ENCODE results near the gene ASB10. TPM values are rescaled to one million over a fixed set of nuclear protein-coding genes. Genes with fewer than 3 reads are reported as not detected.

The ASB10 gene, protein sequence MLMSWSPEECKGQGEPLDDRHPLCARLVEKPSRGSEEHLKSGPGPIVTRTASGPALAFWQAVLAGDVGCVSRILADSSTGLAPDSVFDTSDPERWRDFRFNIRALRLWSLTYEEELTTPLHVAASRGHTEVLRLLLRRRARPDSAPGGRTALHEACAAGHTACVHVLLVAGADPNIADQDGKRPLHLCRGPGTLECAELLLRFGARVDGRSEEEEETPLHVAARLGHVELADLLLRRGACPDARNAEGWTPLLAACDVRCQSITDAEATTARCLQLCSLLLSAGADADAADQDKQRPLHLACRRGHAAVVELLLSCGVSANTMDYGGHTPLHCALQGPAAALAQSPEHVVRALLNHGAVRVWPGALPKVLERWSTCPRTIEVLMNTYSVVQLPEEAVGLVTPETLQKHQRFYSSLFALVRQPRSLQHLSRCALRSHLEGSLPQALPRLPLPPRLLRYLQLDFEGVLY
- total RNA-seq (2021; ENCODE audit: unreplicated experiment) (not detected), Bru-seq, nascent RNA (percentile 7 among the genes with signal in this experiment), BruChase-seq, experiment 1, labeled RNA remaining after a 2-hour chase (not detected), BruChase-seq, experiment 2, labeled RNA remaining after a 6-hour chase (not detected)
- not detected for polyA plus RNA-seq (2012; ENCODE audit: insufficient read length)
- long read RNA-seq = 0 reads

DNA sequence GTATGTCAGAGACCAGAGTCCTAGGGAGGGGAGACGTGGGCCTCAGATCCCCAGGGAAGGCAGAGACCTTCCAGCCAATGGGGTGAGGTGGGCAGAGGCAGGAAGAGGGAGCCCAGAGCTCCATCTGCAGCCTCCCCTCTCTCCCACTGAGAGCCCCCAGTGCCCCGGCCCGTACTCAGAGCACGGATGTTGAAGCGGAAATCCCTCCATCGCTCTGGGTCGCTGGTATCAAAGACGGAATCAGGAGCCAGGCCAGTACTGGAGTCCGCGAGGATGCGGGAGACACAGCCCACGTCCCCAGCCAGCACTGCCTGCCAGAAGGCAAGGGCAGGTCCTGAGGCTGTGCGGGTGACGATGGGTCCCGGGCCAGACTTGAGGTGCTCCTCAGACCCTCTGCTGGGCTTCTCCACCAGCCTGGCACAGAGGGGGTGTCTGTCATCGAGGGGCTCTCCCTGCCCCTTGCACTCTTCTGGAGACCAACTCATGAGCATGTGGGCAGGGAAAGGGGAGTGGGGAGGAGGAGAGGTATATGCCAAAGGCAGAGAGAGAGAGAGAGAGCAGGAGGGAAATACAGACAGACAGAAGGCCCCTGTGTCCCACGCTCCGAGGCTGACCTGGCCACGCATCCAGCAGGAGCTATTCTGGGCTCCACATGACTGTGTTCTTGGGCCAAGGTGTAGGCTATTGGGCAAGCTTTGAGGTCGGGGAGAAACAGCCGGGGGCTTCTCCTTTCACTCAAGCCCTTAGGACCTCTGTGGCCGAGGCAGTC is at the start of gene ASB10:
TSS of gene ASB10 (minus strand) at position 611 of the 769 bp plus-strand sequence. CDS start at position 491, 120 bp downstream.
- in situ Hi-C loops (cut with HindIII; ENCODE audit: low pct_unique_long_range_greater_than_20kb, low sequenced_read_pairs) = no loop called here
- Histone ChIP-seq H3K27ac (ENCODE audit: low read length) (no peak within 1 kb of the TSS), H3K4me1 (ENCODE audit: control insufficient read depth, insufficient read depth, low read length) (no peaks in the 10 kb centered on the region), H3K9me3 (ENCODE audit: control insufficient read depth, insufficient read depth, low read depth, low read length) (no peaks in the 10 kb centered on the region), H3K27me3 (ENCODE audit: control insufficient read depth, insufficient read depth, low read length) (no peaks in the 10 kb centered on the region), H3K4me3 (ENCODE audit: low read depth in 2 of 2, low read length in 2 of 2) (no peak within 1 kb of the TSS), H3K36me3 (ENCODE audit: control insufficient read depth, insufficient read depth, low read length) (no peaks in the 10 kb centered on the region)
- DNase-seq (ENCODE audit: low read depth, low spot score) (no peak), ATAC-seq (peak; percentile 31; the same call in 1 of the 2 replicates)
- no peak for TF ChIP-seq TCF7L2 (IDR thresholded peaks at IDR 0.05; ENCODE audit: low read depth, low read length)
- TF ChIP-seq POLR2AphosphoS5 (IDR thresholded peaks at IDR 0.05; ENCODE audit: low read depth, low read length) = no peak
- TF ChIP-seq, protein P1, sequence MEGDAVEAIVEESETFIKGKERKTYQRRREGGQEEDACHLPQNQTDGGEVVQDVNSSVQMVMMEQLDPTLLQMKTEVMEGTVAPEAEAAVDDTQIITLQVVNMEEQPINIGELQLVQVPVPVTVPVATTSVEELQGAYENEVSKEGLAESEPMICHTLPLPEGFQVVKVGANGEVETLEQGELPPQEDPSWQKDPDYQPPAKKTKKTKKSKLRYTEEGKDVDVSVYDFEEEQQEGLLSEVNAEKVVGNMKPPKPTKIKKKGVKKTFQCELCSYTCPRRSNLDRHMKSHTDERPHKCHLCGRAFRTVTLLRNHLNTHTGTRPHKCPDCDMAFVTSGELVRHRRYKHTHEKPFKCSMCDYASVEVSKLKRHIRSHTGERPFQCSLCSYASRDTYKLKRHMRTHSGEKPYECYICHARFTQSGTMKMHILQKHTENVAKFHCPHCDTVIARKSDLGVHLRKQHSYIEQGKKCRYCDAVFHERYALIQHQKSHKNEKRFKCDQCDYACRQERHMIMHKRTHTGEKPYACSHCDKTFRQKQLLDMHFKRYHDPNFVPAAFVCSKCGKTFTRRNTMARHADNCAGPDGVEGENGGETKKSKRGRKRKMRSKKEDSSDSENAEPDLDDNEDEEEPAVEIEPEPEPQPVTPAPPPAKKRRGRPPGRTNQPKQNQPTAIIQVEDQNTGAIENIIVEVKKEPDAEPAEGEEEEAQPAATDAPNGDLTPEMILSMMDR (IDR thresholded peaks at IDR 0.05) = no peak
- TF ChIP-seq SIN3A (IDR thresholded peaks at IDR 0.05; ENCODE audit: borderline replicate concordance, insufficient read depth, low read depth, low read length) = no peak
- TF ChIP-seq, protein P2, sequence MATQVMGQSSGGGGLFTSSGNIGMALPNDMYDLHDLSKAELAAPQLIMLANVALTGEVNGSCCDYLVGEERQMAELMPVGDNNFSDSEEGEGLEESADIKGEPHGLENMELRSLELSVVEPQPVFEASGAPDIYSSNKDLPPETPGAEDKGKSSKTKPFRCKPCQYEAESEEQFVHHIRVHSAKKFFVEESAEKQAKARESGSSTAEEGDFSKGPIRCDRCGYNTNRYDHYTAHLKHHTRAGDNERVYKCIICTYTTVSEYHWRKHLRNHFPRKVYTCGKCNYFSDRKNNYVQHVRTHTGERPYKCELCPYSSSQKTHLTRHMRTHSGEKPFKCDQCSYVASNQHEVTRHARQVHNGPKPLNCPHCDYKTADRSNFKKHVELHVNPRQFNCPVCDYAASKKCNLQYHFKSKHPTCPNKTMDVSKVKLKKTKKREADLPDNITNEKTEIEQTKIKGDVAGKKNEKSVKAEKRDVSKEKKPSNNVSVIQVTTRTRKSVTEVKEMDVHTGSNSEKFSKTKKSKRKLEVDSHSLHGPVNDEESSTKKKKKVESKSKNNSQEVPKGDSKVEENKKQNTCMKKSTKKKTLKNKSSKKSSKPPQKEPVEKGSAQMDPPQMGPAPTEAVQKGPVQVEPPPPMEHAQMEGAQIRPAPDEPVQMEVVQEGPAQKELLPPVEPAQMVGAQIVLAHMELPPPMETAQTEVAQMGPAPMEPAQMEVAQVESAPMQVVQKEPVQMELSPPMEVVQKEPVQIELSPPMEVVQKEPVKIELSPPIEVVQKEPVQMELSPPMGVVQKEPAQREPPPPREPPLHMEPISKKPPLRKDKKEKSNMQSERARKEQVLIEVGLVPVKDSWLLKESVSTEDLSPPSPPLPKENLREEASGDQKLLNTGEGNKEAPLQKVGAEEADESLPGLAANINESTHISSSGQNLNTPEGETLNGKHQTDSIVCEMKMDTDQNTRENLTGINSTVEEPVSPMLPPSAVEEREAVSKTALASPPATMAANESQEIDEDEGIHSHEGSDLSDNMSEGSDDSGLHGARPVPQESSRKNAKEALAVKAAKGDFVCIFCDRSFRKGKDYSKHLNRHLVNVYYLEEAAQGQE (IDR thresholded peaks at IDR 0.05; ENCODE audit: insufficient read depth in 1 of 2, low read depth in 2 of 2, low read length in 1 of 2) = no peak
- POLR2A ChIA-PET = no interaction called here
- intact Hi-C loops (cut with micrococcal nuclease; ENCODE audit: unreplicated experiment) = no loop called here
- CTCF ChIA-PET = no interaction called here
- no TSS peak for BruUV-seq (replicated peaks)

DNA sequence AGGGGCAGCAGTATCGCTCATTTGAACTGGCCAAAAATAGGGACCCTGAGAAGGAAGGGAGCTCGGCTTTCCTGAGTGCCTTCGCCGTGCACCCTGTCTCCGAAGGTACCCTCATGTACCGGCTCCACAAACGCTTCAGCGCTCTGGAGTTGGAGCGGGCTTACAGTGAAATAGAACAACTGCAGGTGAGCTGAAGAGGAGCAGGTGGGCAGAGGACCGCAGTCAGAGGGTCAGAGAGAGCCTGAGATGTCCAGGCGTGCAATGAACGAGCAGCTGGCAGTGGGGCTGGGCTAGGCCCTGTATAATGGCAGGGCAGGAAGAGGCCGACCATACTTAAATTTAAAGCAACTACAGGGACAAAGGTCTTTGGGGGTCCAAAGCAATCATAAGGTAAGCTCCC is 49.4 kb upstream of the ASB10 start:
- H3K36me3 ChIP-seq (ENCODE audit: control insufficient read depth, insufficient read depth, low read length) = no peaks in the 10 kb centered on the region; the same call in none of the 2 replicates
- H3K4me3 ChIP-seq (ENCODE audit: low read depth in 2 of 2, low read length in 2 of 2) = no peak overlapping the region
- no peak for ATAC-seq
- intact Hi-C loops (cut with micrococcal nuclease; ENCODE audit: unreplicated experiment) = no loop called here
- peaks cover 12% of the 10 kb centered on the region for H3K4me1 ChIP-seq (ENCODE audit: control insufficient read depth, insufficient read depth, low read length)
- in situ Hi-C loops (cut with HindIII; ENCODE audit: low pct_unique_long_range_greater_than_20kb, low sequenced_read_pairs) = no loop called here
- CTCF ChIA-PET = interaction anchor here (0.6 kb wide), 2 partner anchors 78 to 536 kb away, joined by 3 to 6 read pairs; no protein-coding TSS in a partner anchor
- BruUV-seq (replicated peaks) = no TSS peak
- DNase-seq (ENCODE audit: low read depth, low spot score) = no peak
- no peak overlapping the region for H3K27ac ChIP-seq (ENCODE audit: low read length)
- POLR2A ChIA-PET = no interaction called here
- H3K27me3 ChIP-seq (ENCODE audit: control insufficient read depth, insufficient read depth, low read length) = no peaks in the 10 kb centered on the region
- no peaks in the 10 kb centered on the region for H3K9me3 ChIP-seq (ENCODE audit: control insufficient read depth, insufficient read depth, low read depth, low read length)
- no peak for TF ChIP-seq POLR2AphosphoS5 (IDR thresholded peaks at IDR 0.05; ENCODE audit: low read depth, low read length)
- no peak for TF ChIP-seq TCF7L2 (IDR thresholded peaks at IDR 0.05; ENCODE audit: low read depth, low read length)
- TF ChIP-seq, protein P1 (IDR thresholded peaks at IDR 0.05) = no peak
- no peak for TF ChIP-seq SIN3A (IDR thresholded peaks at IDR 0.05; ENCODE audit: borderline replicate concordance, insufficient read depth, low read depth, low read length)
- TF ChIP-seq, protein P2 (IDR thresholded peaks at IDR 0.05; ENCODE audit: insufficient read depth in 1 of 2, low read depth in 2 of 2, low read length in 1 of 2) = no peak

Measured in Panc1 (cell line).